Measurements from ENCODE around the gene HSD17B3. TPM values are rescaled to one million over a fixed set of nuclear protein-coding genes. Genes with fewer than 3 reads are reported as not detected.
"Not testable (repeated sequence)": the region's sequence is repeated elsewhere in the genome, so short reads cannot be mapped to it uniquely, and the experiment has no call there.

Gene HSD17B3
- polyA plus RNA-seq, 1 donor from 2014 or later = not detected

- Histone ChIP-seq H3K9me2 (ENCODE audit: insufficient read depth, low read length) (no peaks in the 10 kb centered on the region), H3K27me3 (ENCODE audit: insufficient read depth, low read depth, low read length) (no peaks in the 10 kb centered on the region), H3F3A (ENCODE audit: insufficient read depth, low read length, poor library complexity, severe bottlenecking) (no peaks in the 10 kb centered on the region), H3K9me3 (ENCODE audit: low read length) (no peaks in the 10 kb centered on the region), H3K36me3 (ENCODE audit: insufficient read depth, low read length) (no peaks in the 10 kb centered on the region), H4K20me1 (ENCODE audit: insufficient read depth) (no peaks in the 10 kb centered on the region), H3K4me3 (ENCODE audit: low read length) (no peak overlapping the region), H3K79me2 (replicated peaks; ENCODE audit: insufficient read depth, low read length) (no peaks in the 10 kb centered on the region), H3K9ac (ENCODE audit: low read length) (no peak overlapping the region), H3K4me2 (ENCODE audit: low read length) (no peak overlapping the region), H3K27ac (ENCODE audit: low read length) (no peak overlapping the region), H2AFZ (ENCODE audit: low read depth, low read length) (no peak overlapping the region)
- TF ChIP-seq SMC3 (conservative IDR thresholded peaks at IDR 0.05; ENCODE audit: poor library complexity) = no peak
- no peak for TF ChIP-seq MXI1 (conservative IDR thresholded peaks at IDR 0.05; ENCODE audit: poor library complexity, severe bottlenecking)
- TF ChIP-seq EP300 (conservative IDR thresholded peaks at IDR 0.05; ENCODE audit: poor library complexity, severe bottlenecking) = no peak
- TF ChIP-seq TAF1 (IDR thresholded peaks at IDR 0.05; ENCODE audit: low read depth) = no peak
- no peak for TF ChIP-seq POLR2AphosphoS5 (IDR thresholded peaks at IDR 0.05)
- TF ChIP-seq REST (IDR thresholded peaks at IDR 0.05; ENCODE audit: borderline replicate concordance) = no peak
- no peak for TF ChIP-seq CTCF (IDR thresholded peaks at IDR 0.05; ENCODE audit: poor library complexity, severe bottlenecking)
- no peak for TF ChIP-seq RAD21 (conservative IDR thresholded peaks at IDR 0.05)
- no peak for TF ChIP-seq EZH2 (IDR thresholded peaks at IDR 0.05; ENCODE audit: borderline replicate concordance, insufficient read depth, low read length, poor library complexity, severe bottlenecking)
These were observed 7.9 kb upstream of the HSD17B3 start for GRCh38 chr9:96309850-96310249.

- H3K36me3 ChIP-seq (ENCODE audit: insufficient read depth, low read length); H3K4me3 ChIP-seq (ENCODE audit: low read length); H3K9ac ChIP-seq (ENCODE audit: low read length); H3K79me2 ChIP-seq (replicated peaks; ENCODE audit: insufficient read depth, low read length); H2AFZ ChIP-seq (ENCODE audit: low read depth, low read length); H3K27me3 ChIP-seq (ENCODE audit: insufficient read depth, low read depth, low read length); H3K4me2 ChIP-seq (ENCODE audit: low read length); H4K20me1 ChIP-seq (ENCODE audit: insufficient read depth); H3F3A ChIP-seq (ENCODE audit: insufficient read depth, low read length, poor library complexity, severe bottlenecking); H3K9me2 ChIP-seq (ENCODE audit: insufficient read depth, low read length); H3K27ac ChIP-seq (ENCODE audit: low read length); H3K9me3 ChIP-seq (ENCODE audit: low read length): not testable (repeated sequence)
These were observed 5.0 kb upstream of the HSD17B3 start for GRCh38 chr9:96306958-96307357.

GRCh38 chr9:96305171-96305570 is 3.2 kb upstream of the HSD17B3 start:
- Histone ChIP-seq H3K4me3 (ENCODE audit: low read length) (no peak overlapping the region), H3K27me3 (ENCODE audit: insufficient read depth, low read depth, low read length) (no peaks in the 10 kb centered on the region), H3F3A (ENCODE audit: insufficient read depth, low read length, poor library complexity, severe bottlenecking) (no peaks in the 10 kb centered on the region), H3K9me3 (ENCODE audit: low read length) (no peaks in the 10 kb centered on the region), H4K20me1 (ENCODE audit: insufficient read depth) (no peaks in the 10 kb centered on the region), H3K27ac (ENCODE audit: low read length) (no peak overlapping the region), H3K79me2 (replicated peaks; ENCODE audit: insufficient read depth, low read length) (no peaks in the 10 kb centered on the region), H3K36me3 (ENCODE audit: insufficient read depth, low read length) (no peaks in the 10 kb centered on the region), H3K9me2 (ENCODE audit: insufficient read depth, low read length) (no peaks in the 10 kb centered on the region), H2AFZ (ENCODE audit: low read depth, low read length) (no peak overlapping the region), H3K9ac (ENCODE audit: low read length) (no peak overlapping the region), H3K4me2 (ENCODE audit: low read length) (no peak overlapping the region)
- TF ChIP-seq RAD21 (conservative IDR thresholded peaks at IDR 0.05) (no peak), CTCF (IDR thresholded peaks at IDR 0.05; ENCODE audit: poor library complexity, severe bottlenecking) (no peak), MXI1 (conservative IDR thresholded peaks at IDR 0.05; ENCODE audit: poor library complexity, severe bottlenecking) (no peak), SMC3 (conservative IDR thresholded peaks at IDR 0.05; ENCODE audit: poor library complexity) (no peak), POLR2AphosphoS5 (IDR thresholded peaks at IDR 0.05) (no peak), TAF1 (IDR thresholded peaks at IDR 0.05; ENCODE audit: low read depth) (no peak), REST (IDR thresholded peaks at IDR 0.05; ENCODE audit: borderline replicate concordance) (no peak), EP300 (conservative IDR thresholded peaks at IDR 0.05; ENCODE audit: poor library complexity, severe bottlenecking) (no peak), EZH2 (IDR thresholded peaks at IDR 0.05; ENCODE audit: borderline replicate concordance, insufficient read depth, low read length, poor library complexity, severe bottlenecking) (no peak)
